Posterior vena cava (tissue), 2 donors: ENCODE measurements around the gene UBALD1. TPM values are rescaled to one million over a fixed set of nuclear protein-coding genes. Genes with fewer than 3 reads are reported as not detected.

Source experiments
- DNase-seq: peaks from one replicate; pipeline ENCODE4 v3.0.0-alpha.2; 2020; ENCODE audit warnings: low spot score
- intact Hi-C, 2 donors: fragments of 100-400 bp; cut with DNase I; formaldehyde crosslinking; loops; one replicate each; pipeline versions ENCODE4 v1.14.1 to v1.14.2; 2022 to 2023
- total RNA-seq, 2 donors: library from RNA; stranded (reverse); fragmentation: NEBNext Ultra II Directional; extraction: Animal tissue kit (Norgen Biotek cat#: 25700); gene quantifications; one replicate each; pipeline ENCODE4 v1.2.1, GENCODE V29; 2021
- donor health status: DM: yes; HTN: yes; CAD: no.
- donor health status: DM: yes; HTN: yes; CAD: no.

UBALD1 gene
- total RNA-seq, 2 donors from 2014 or later: 15.6 to 16.4 TPM

GRCh38 chr16:4623593-4623992, 8.9 kb upstream of the UBALD1 start:
- DNase-seq: no peak
- intact Hi-C loops: no loop called here

GRCh38 chr16:4618645-4619418, 4.1 kb upstream of the UBALD1 start:
- DNase-seq: no peak
- intact Hi-C loops: no loop called here

- intact Hi-C loops: no loop called here
- DNase-seq: no peak
Measured at GRCh38 chr16:4617880-4618279, 3.2 kb upstream of the UBALD1 start.

GRCh38 chr16:4616047-4616811, 1.5 kb upstream of the UBALD1 start:
- intact Hi-C loops: no loop called here
- peak; percentile 100 for DNase-seq

GRCh38 chr16:4615384-4616046, 827 bp upstream of the UBALD1 start:
- intact Hi-C loops: no loop called here
- no peak for DNase-seq

- intact Hi-C loops: no loop called here
- no peak for DNase-seq
Measured at GRCh38 chr16:4613636-4614570, 785 bp downstream of the UBALD1 start.

- DNase-seq: no peak
- intact Hi-C loops: no loop called here
Measured at GRCh38 chr16:4612977-4613635, 1.6 kb downstream of the UBALD1 start.

GRCh38 chr16:4612474-4612931, 2.2 kb downstream of the UBALD1 start:
- intact Hi-C loops: no loop called here

GRCh38 chr16:4611337-4612021, 3.2 kb downstream of the UBALD1 start:
- intact Hi-C loops: no loop called here
- DNase-seq: no peak

More at GRCh38 chr16:4612474-4612931, 2.2 kb downstream of the UBALD1 start:
- no peak for DNase-seq

GRCh38 chr16:4610011-4611005, 4.4 kb downstream of the UBALD1 start:
- intact Hi-C loops: no loop called here
- no peak for DNase-seq

- intact Hi-C loops: no loop called here
- no peak for DNase-seq
Measured at GRCh38 chr16:4609200-4610010, 5.3 kb downstream of the UBALD1 start.

- intact Hi-C loops: no loop called here
- no peak for DNase-seq
Measured at GRCh38 chr16:4608704-4608980, 6.0 kb downstream of the UBALD1 start.

GRCh38 chr16:4607841-4608703, 6.6 kb downstream of the UBALD1 start:
- no peak for DNase-seq
- intact Hi-C loops: no loop called here

- intact Hi-C loops: no loop called here
- no peak for DNase-seq
Measured at GRCh38 chr16:4606354-4606753, 8.3 kb downstream of the UBALD1 start.

- no peak for DNase-seq
- intact Hi-C loops: no loop called here
Measured at GRCh38 chr16:4604401-4604800, 10.3 kb downstream of the UBALD1 start.
